Measurements from ENCODE around the gene HELZ. TPM values are rescaled to one million over a fixed set of nuclear protein-coding genes. Genes with fewer than 3 reads are reported as not detected.

Gene HELZ
- total and polyA plus RNA-seq, 2 of the 8 experiments (the other 6 are each of a cell fraction or from before 2014, with no cell fraction given), result 10.0 to 48.7 TPM

- DNase-seq (ENCODE audit: low read depth in 1 of 2, low spot score in 2 of 2) (no peak), FAIRE-seq (no peak)
- Histone ChIP-seq H3K18ac (ENCODE audit: extremely low read depth, low read length) (no peak overlapping the region), H2BK20ac (ENCODE audit: low read length) (no peak overlapping the region), H3K79me1 (ENCODE audit: low read depth, low read length) (no peaks in the 10 kb centered on the region), H3K27me3 (replicated peaks in 1 of 4; ENCODE audit: control insufficient read depth in 3 of 4, extremely low read depth in 1 of 4, insufficient read depth in 3 of 4, low read length in 3 of 4) (no peaks in the 10 kb centered on the region), H2BK12ac (ENCODE audit: low read depth, low read length) (no peak overlapping the region), H3K27ac (ENCODE audit: low read depth, low read length) (no peak overlapping the region), H3K9ac (replicated peaks in 1 of 4; ENCODE audit: extremely low read depth in 1 of 4, low read depth in 3 of 4, low read length in 3 of 4) (no peak overlapping the region), H2BK120ac (replicated peaks; ENCODE audit: low read depth, low read length) (no peak overlapping the region), H3K4me1 (replicated peaks in 1 of 4; ENCODE audit: control insufficient read depth in 3 of 4, insufficient read depth in 4 of 4, low read length in 3 of 4) (no peaks in the 10 kb centered on the region), H3K14ac (ENCODE audit: insufficient read length) (no peak overlapping the region), H3K4ac (replicated peaks; ENCODE audit: insufficient read length, low read depth, low read length) (no peak overlapping the region), H3K4me2 (ENCODE audit: insufficient read depth in 1 of 2, low read depth in 2 of 2, low read length in 2 of 2) (no peak overlapping the region), H3K56ac (replicated peaks; ENCODE audit: insufficient read length, low read depth, low read length) (no peak overlapping the region), H2AFZ (ENCODE audit: low read length) (no peak overlapping the region), H2BK5ac (ENCODE audit: low read depth, low read length) (no peak overlapping the region), H4K8ac (ENCODE audit: extremely low read depth, insufficient read depth, low read length) (no peak overlapping the region), H3K23ac (ENCODE audit: insufficient read length) (no peak overlapping the region), H3K79me2 (ENCODE audit: control insufficient read depth in 1 of 2, insufficient read depth in 2 of 2, low read length in 2 of 2) (no peaks in the 10 kb centered on the region), H3K23me2 (ENCODE audit: low read depth, low read length) (no peaks in the 10 kb centered on the region), H3K4me3 (ENCODE audit: extremely low read depth in 1 of 4, insufficient read depth in 2 of 4, low read depth in 3 of 4, low read length in 4 of 4) (no peak overlapping the region), H3K9me3 (ENCODE audit: insufficient read depth in 2 of 2, low read depth in 1 of 2, low read length in 1 of 2) (no peaks in the 10 kb centered on the region), H4K20me1 (replicated peaks in 1 of 2; ENCODE audit: control insufficient read depth in 1 of 2, insufficient read depth in 2 of 2, low read length in 2 of 2) (no peaks in the 10 kb centered on the region), H4K5ac (ENCODE audit: insufficient read length, low read depth, low read length) (no peak overlapping the region), H4K91ac (replicated peaks; ENCODE audit: insufficient read length, low read length) (no peak overlapping the region), H2BK15ac (ENCODE audit: low read length) (no peak overlapping the region), H2AK5ac (ENCODE audit: low read depth, low read length) (no peak overlapping the region), H3K36me3 (ENCODE audit: control insufficient read depth in 2 of 4, insufficient read depth in 4 of 4, low read length in 3 of 4) (peaks cover 0 to 10% (median 4%) of the 10 kb centered on the region in 4 experiments; a peak in 2 of 8 replicates)
- CTCF ChIA-PET (ENCODE audit: partially characterized antibody), result interaction anchor here (0.7 to 1.3 kb wide), 3 partner anchors 12 to 1057 kb away, joined by 3 to 4 read pairs (median 3); no protein-coding TSS in a partner anchor
- WGBS, 2 experiments (ENCODE audit: extremely low coverage in 1 of 2, insufficient coverage in 1 of 2, insufficient read length in 1 of 2, insufficient replicate concordance in 2 of 2, low coverage in 1 of 2, low lambda C conversion rate in 2 of 2, missing lambda C conversion rate in 1 of 2), result 52% methylated on average over 1 of the region's 1 CpG; no CpG with 5 or more reads in 1 of the 2 experiments
- POLR2A ChIA-PET (ENCODE audit: partially characterized antibody), result no interaction called here
- TF ChIP-seq JUND (IDR thresholded peaks at IDR 0.05; ENCODE audit: low read length), result no peak
- TF ChIP-seq NANOG (IDR thresholded peaks at IDR 0.05; ENCODE audit: insufficient read depth, low read depth, low read length, poor library complexity, severe bottlenecking), result no peak
- no peak for TF ChIP-seq RBBP5 (IDR thresholded peaks at IDR 0.05; ENCODE audit: borderline replicate concordance, low read depth, low read length)
- TF ChIP-seq PHF8 (conservative IDR thresholded peaks at IDR 0.05; ENCODE audit: low read depth, low read length), result no peak
- no peak for TF ChIP-seq ATF2 (IDR thresholded peaks at IDR 0.05; ENCODE audit: low read length)
- TF ChIP-seq CTBP2 (IDR thresholded peaks at IDR 0.05; ENCODE audit: borderline replicate concordance, insufficient read depth, insufficient read length, low read length), result no peak
- no peak for TF ChIP-seq SAP30 (IDR thresholded peaks at IDR 0.05; ENCODE audit: insufficient read depth, insufficient replicate concordance, low read length)
- no peak for TF ChIP-seq POLR2A (IDR thresholded peaks at IDR 0.05; ENCODE audit: control extremely low read depth in 1 of 2, low read depth in 2 of 2, low read length in 2 of 2)
- TF ChIP-seq SIRT6 (IDR thresholded peaks at IDR 0.05; ENCODE audit: low read length), result no peak
- no peak for TF ChIP-seq BACH1 (IDR thresholded peaks at IDR 0.05; ENCODE audit: low read length)
- no peak for TF ChIP-seq POU5F1 (IDR thresholded peaks at IDR 0.05; ENCODE audit: low read depth, low read length)
- TF ChIP-seq RAD21 (IDR thresholded peaks at IDR 0.05 in 1 of 2, conservative IDR thresholded peaks at IDR 0.05 in 1 of 2; ENCODE audit: low read depth in 2 of 2, low read length in 2 of 2), result no peak
Measured at GRCh38 chr17:67132366-67132765, 112.6 kb downstream of the HELZ start.
